Neural progenitor cell (in vitro differentiated cells): Measurements from ENCODE around the gene COL25A1.

Experiments used
- EZH2 ChIP-seq: fragments of 200-600 bp; sonication (generic); IDR thresholded peaks from 2 replicates; pipeline ENCODE4 v1.6.1; 2017; ENCODE audit warnings: antibody characterized with exemption, mild to moderate bottlenecking, moderate library complexity
- EZH2phosphoT487 ChIP-seq: fragments of 200-600 bp; sonication (generic); IDR thresholded peaks from 2 replicates; pipeline ENCODE4 v1.6.1; 2017; ENCODE audit warnings: antibody characterized with exemption
- TF ChIP-seq, protein P1 (sequence below): fragments of 200-600 bp; sonication (generic); IDR thresholded peaks from 2 replicates; pipeline ENCODE4 v1.5.1; 2017; ENCODE audit warnings: antibody characterized with exemption, mild to moderate bottlenecking

DNA sequence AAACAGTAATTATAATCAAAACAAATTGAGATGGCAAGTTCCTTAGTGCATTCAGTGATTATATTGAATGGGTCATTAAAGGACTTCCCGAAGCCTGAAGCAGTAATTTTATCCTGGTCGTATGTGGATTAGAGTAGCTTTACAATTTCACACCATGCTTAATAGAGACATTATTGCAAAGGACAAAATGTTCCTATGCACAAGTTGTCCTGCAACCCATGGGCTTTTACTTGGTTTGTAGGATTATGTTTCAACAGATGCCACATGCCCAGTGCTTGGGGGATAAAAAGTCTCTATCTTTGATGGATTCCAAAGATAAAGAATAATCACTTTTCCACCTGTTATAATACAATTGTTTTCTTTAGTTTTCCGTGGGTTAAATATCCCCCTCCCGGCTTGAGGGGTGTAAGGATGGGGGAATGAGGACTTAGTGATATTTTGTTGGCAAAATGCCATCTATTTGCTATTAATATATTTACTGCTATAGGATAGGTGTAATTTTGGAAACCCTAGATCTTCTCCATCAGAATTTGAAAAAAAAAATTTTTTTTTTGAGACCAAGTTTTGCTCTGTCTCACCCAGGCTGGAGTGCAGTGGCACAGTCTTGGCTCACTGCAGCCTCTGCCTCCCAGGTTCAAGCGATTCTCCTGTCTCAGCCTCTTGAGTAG is 383.1 kb downstream of the COL25A1 start:
- TF ChIP-seq, protein P1, sequence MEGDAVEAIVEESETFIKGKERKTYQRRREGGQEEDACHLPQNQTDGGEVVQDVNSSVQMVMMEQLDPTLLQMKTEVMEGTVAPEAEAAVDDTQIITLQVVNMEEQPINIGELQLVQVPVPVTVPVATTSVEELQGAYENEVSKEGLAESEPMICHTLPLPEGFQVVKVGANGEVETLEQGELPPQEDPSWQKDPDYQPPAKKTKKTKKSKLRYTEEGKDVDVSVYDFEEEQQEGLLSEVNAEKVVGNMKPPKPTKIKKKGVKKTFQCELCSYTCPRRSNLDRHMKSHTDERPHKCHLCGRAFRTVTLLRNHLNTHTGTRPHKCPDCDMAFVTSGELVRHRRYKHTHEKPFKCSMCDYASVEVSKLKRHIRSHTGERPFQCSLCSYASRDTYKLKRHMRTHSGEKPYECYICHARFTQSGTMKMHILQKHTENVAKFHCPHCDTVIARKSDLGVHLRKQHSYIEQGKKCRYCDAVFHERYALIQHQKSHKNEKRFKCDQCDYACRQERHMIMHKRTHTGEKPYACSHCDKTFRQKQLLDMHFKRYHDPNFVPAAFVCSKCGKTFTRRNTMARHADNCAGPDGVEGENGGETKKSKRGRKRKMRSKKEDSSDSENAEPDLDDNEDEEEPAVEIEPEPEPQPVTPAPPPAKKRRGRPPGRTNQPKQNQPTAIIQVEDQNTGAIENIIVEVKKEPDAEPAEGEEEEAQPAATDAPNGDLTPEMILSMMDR, result no peak
- TF ChIP-seq EZH2, result no peak
- TF ChIP-seq EZH2phosphoT487, result no peak
